ENCODE data around the gene THEM5. TPM values are rescaled to one million over a fixed set of nuclear protein-coding genes. Genes with fewer than 3 reads are reported as not detected.

Gene THEM5
- total RNA-seq, 1 experiment from 2014 or later, result not detected

GRCh38 chr1:151881479-151881878 lies 28.0 kb upstream of the THEM5 start:
- ChIA-PET RAD21 (ENCODE audit: low non-redundant PET in 1 of 2, low total read pairs in 2 of 2, uncharacterized antibody in 2 of 2, unreplicated experiment in 2 of 2) (no interaction called here), CTCF (interaction anchor here (0.8 to 1.6 kb wide), 3 partner anchors 18 to 52 kb away, joined by 3 to 4 read pairs (median 3); no protein-coding TSS in a partner anchor), POLR2A (interaction anchor here (0.9 kb wide), 1 partner anchor 28 kb away, joined by 3 read pairs; the partner anchor contains the start of gene THEM4)
- intact Hi-C loops (cut with micrococcal nuclease), result no loop called here
- H3K9ac ChIP-seq (ENCODE audit: low read length), result no peak overlapping the region
- TF ChIP-seq RAD21 (IDR thresholded peaks at IDR 0.05; ENCODE audit: low read depth) (peak; percentile 52), CEBPB (IDR thresholded peaks at IDR 0.05; ENCODE audit: low read depth) (no peak), CTCF (IDR thresholded peaks at IDR 0.05 in 2 of 3, conservative IDR thresholded peaks at IDR 0.05 in 1 of 3; ENCODE audit: borderline replicate concordance in 1 of 3, insufficient read depth in 1 of 3, low read depth in 2 of 3, low read length in 2 of 3) (peak in 1 of 3 experiments; percentile 19; a peak in 1 of 6 replicates)
- no peaks in the 10 kb centered on the region; the same call in 1 of the 2 replicates for H4K20me1 ChIP-seq (ENCODE audit: insufficient read depth)
- no peak overlapping the region for H3K4me3 ChIP-seq (replicated peaks in 1 of 2; ENCODE audit: low read depth in 1 of 2, low read length in 2 of 2)
- H3K36me3 ChIP-seq (ENCODE audit: control insufficient read depth in 1 of 2, insufficient read depth in 2 of 2, low read length in 2 of 2), result 0 out of 4 replicates have a peak, but pooled peaks cover 0 to 9% of the 10 kb centered on the region in 2 experiments
- H3K79me2 ChIP-seq (ENCODE audit: insufficient read depth, low read length), result no peaks in the 10 kb centered on the region
- no TSS peak for BruUV-seq (replicated peaks)
- H3K27ac ChIP-seq (ENCODE audit: low read depth, low read length), result no peak overlapping the region
- no peak overlapping the region for H3K4me2 ChIP-seq (ENCODE audit: low read length)
- DNase-seq (ENCODE audit: low read depth, low spot score) (no peak), ATAC-seq (no peak)
- no peaks in the 10 kb centered on the region for H3K9me2 ChIP-seq (ENCODE audit: insufficient read depth)
- no peaks in the 10 kb centered on the region for H3K9me3 ChIP-seq (ENCODE audit: control insufficient read depth in 1 of 2, insufficient read depth in 1 of 2, low read depth in 1 of 2, low read length in 2 of 2)
- H3K27me3 ChIP-seq (ENCODE audit: insufficient read depth, low read length), result no peaks in the 10 kb centered on the region
- no peaks in the 10 kb centered on the region for H3K4me1 ChIP-seq (ENCODE audit: control insufficient read depth in 1 of 2, insufficient read depth in 2 of 2, low read length in 2 of 2)
- H2AFZ ChIP-seq (ENCODE audit: low read depth, low read length, poor library complexity, severe bottlenecking), result no peak overlapping the region

GRCh38 chr1:151875419-151876097 lies 22.0 kb upstream of the THEM5 start:
- BruUV-seq (replicated peaks), result no TSS peak
- CTCF ChIA-PET, result no interaction called here
- no peaks in the 10 kb centered on the region; the same call in 1 of the 2 replicates for H4K20me1 ChIP-seq (ENCODE audit: insufficient read depth)
- H3K27ac ChIP-seq (ENCODE audit: low read depth, low read length), result no peak overlapping the region
- no peaks in the 10 kb centered on the region for H3K79me2 ChIP-seq (ENCODE audit: insufficient read depth, low read length)
- no peaks in the 10 kb centered on the region for H3K36me3 ChIP-seq (ENCODE audit: control insufficient read depth in 1 of 2, insufficient read depth in 2 of 2, low read length in 2 of 2)
- ATAC-seq (no peak), DNase-seq (ENCODE audit: low read depth, low spot score) (no peak)
- RAD21 ChIA-PET (ENCODE audit: low non-redundant PET in 1 of 2, low total read pairs in 2 of 2, uncharacterized antibody in 2 of 2, unreplicated experiment in 2 of 2), result interaction anchor here in 1 of 2 experiments (0.7 kb wide), 1 partner anchor 155 kb away, joined by 5 read pairs; the partner anchor contains the start of gene RIIAD1
- intact Hi-C loops (cut with micrococcal nuclease), result no loop called here
- H3K9me2 ChIP-seq (ENCODE audit: insufficient read depth), result no peaks in the 10 kb centered on the region
- H3K4me3 ChIP-seq (replicated peaks in 1 of 2; ENCODE audit: low read depth in 1 of 2, low read length in 2 of 2), result no peak overlapping the region
- no peak for TF ChIP-seq YY1 (IDR thresholded peaks at IDR 0.05; ENCODE audit: extremely low read depth, insufficient replicate concordance, low read depth, low read length)
- no peak for TF ChIP-seq ZBTB33 (IDR thresholded peaks at IDR 0.05; ENCODE audit: extremely low read depth, insufficient replicate concordance, low read length)
- TF ChIP-seq MAX (IDR thresholded peaks at IDR 0.05), result no peak
- no peak for TF ChIP-seq CBX3 (IDR thresholded peaks at IDR 0.05; ENCODE audit: low read depth)
- no peak for TF ChIP-seq SRF (IDR thresholded peaks at IDR 0.05; ENCODE audit: low read depth)
- no peak for TF ChIP-seq CTCF (IDR thresholded peaks at IDR 0.05 in 2 of 3, conservative IDR thresholded peaks at IDR 0.05 in 1 of 3; ENCODE audit: borderline replicate concordance in 1 of 3, insufficient read depth in 1 of 3, low read depth in 2 of 3, low read length in 2 of 3)
- H3K27me3 ChIP-seq (ENCODE audit: insufficient read depth, low read length), result no peaks in the 10 kb centered on the region
- no peaks in the 10 kb centered on the region for H3K4me1 ChIP-seq (ENCODE audit: control insufficient read depth in 1 of 2, insufficient read depth in 2 of 2, low read length in 2 of 2)
- POLR2A ChIA-PET, result no interaction called here
- no peaks in the 10 kb centered on the region for H3K9me3 ChIP-seq (ENCODE audit: control insufficient read depth in 1 of 2, insufficient read depth in 1 of 2, low read depth in 1 of 2, low read length in 2 of 2)
- H2AFZ ChIP-seq (ENCODE audit: low read depth, low read length, poor library complexity, severe bottlenecking), result no peak overlapping the region
- H3K4me2 ChIP-seq (ENCODE audit: low read length), result no peak overlapping the region
- H3K9ac ChIP-seq (ENCODE audit: low read length), result no peak overlapping the region
